ENCODE results near the gene ASIC4. TPM values are rescaled to one million over a fixed set of nuclear protein-coding genes. Genes with fewer than 3 reads are reported as not detected.

ASIC4 gene
- total RNA-seq, 3 donors from 2014 or later (not counting 1 experiment from before 2014, with no cell fraction given): 0.12 to 0.20 TPM; not detected in 1

- TF ChIP-seq CTCF (IDR thresholded peaks at IDR 0.05): no peak
- Mint-ChIP-seq H3K27me3 (ENCODE audit: low read depth in 2 of 2) (peaks cover 32 to 40% of the 10 kb centered on the region in 2 donors), H3K36me3 (no peaks in the 10 kb centered on the region), H3K4me3 (no peak overlapping the region), H3K4me1 (peaks cover 0 to 12% of the 10 kb centered on the region in 2 donors), H3K27ac (no peak overlapping the region), H3K9me3 (no peaks in the 10 kb centered on the region)
- Histone ChIP-seq H3K27me3 (ENCODE audit: control insufficient read depth, insufficient read depth, low read length) (peaks cover 12% of the 10 kb centered on the region), H3K4me1 (ENCODE audit: control insufficient read depth, insufficient read depth, low read length) (no peaks in the 10 kb centered on the region), H3K4me3 (ENCODE audit: low read length) (no peak overlapping the region), H3K27ac (ENCODE audit: low read length) (no peak overlapping the region), H3K9me3 (ENCODE audit: control insufficient read depth, insufficient read depth, low read length) (no peaks in the 10 kb centered on the region), H3K36me3 (ENCODE audit: control insufficient read depth, insufficient read depth, low read length) (no peaks in the 10 kb centered on the region)
- ATAC-seq (no peak), DNase-seq (no peak)
- intact Hi-C loops (cut with micrococcal nuclease): loop anchor here (5.0 kb wide), 2 partner anchors 35 to 55 kb away; partner anchors contain the start of gene GMPPA
- 78% methylated on average over 20 of the region's 20 CpGs for WGBS (ENCODE audit: insufficient coverage)
Observed at GRCh38 chr2:219531639-219532377, 17.5 kb downstream of the ASIC4 start.

DNA sequence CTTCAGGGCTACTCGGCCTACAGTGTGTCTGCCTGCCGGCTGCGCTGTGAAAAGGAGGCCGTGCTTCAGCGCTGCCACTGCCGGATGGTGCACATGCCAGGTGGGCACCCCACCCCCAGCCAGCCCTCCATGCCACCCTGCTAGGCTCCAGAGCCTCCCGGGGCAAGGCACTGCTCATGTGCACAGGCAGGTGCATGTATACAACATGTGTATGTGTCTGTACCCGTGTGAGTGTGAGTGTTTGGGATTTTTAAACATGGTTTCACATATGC is 18.0 kb downstream of the ASIC4 start:
- no peaks in the 10 kb centered on the region for H3K4me1 ChIP-seq (ENCODE audit: control insufficient read depth, insufficient read depth, low read length)
- H3K27me3 ChIP-seq (ENCODE audit: control insufficient read depth, insufficient read depth, low read length): peaks cover 12% of the 10 kb centered on the region
- 90% methylated on average over 8 of the region's 8 CpGs for WGBS (ENCODE audit: insufficient coverage)
- H3K4me3 Mint-ChIP-seq: no peak overlapping the region
- ATAC-seq (no peak), DNase-seq (no peak)
- intact Hi-C loops (cut with micrococcal nuclease): loop anchor here (5.0 kb wide), 2 partner anchors 35 to 55 kb away; partner anchors contain the start of gene GMPPA
- no peaks in the 10 kb centered on the region for H3K36me3 Mint-ChIP-seq
- no peaks in the 10 kb centered on the region for H3K36me3 ChIP-seq (ENCODE audit: control insufficient read depth, insufficient read depth, low read length)
- no peak overlapping the region for H3K27ac ChIP-seq (ENCODE audit: low read length)
- no peak for TF ChIP-seq CTCF (IDR thresholded peaks at IDR 0.05)
- H3K4me3 ChIP-seq (ENCODE audit: low read length): no peak overlapping the region
- H3K9me3 ChIP-seq (ENCODE audit: control insufficient read depth, insufficient read depth, low read length): no peaks in the 10 kb centered on the region
- H3K9me3 Mint-ChIP-seq: no peaks in the 10 kb centered on the region
- peaks cover 27 to 37% of the 10 kb centered on the region in 2 donors for H3K27me3 Mint-ChIP-seq (ENCODE audit: low read depth in 2 of 2)
- peaks cover 0 to 12% of the 10 kb centered on the region in 2 donors for H3K4me1 Mint-ChIP-seq
- no peak overlapping the region for H3K27ac Mint-ChIP-seq

GRCh38 chr2:219533930-219534661 is 19.8 kb downstream of the ASIC4 start:
- H3K4me1 Mint-ChIP-seq: peaks cover 0 to 14% of the 10 kb centered on the region in 2 donors
- WGBS (ENCODE audit: insufficient coverage): 92% methylated on average over 5 of the region's 6 CpGs
- H3K4me1 ChIP-seq (ENCODE audit: control insufficient read depth, insufficient read depth, low read length): no peaks in the 10 kb centered on the region
- H3K4me3 Mint-ChIP-seq: no peak overlapping the region
- no peak for TF ChIP-seq CTCF (IDR thresholded peaks at IDR 0.05)
- peaks cover 10% of the 10 kb centered on the region for H3K27me3 ChIP-seq (ENCODE audit: control insufficient read depth, insufficient read depth, low read length)
- no peak for DNase-seq
- H3K4me3 ChIP-seq (ENCODE audit: low read length): no peak overlapping the region
- ATAC-seq: no peak
- no peaks in the 10 kb centered on the region for H3K9me3 ChIP-seq (ENCODE audit: control insufficient read depth, insufficient read depth, low read length)
- H3K27me3 Mint-ChIP-seq (ENCODE audit: low read depth in 2 of 2): peaks cover 15 to 30% of the 10 kb centered on the region in 2 donors
- H3K36me3 ChIP-seq (ENCODE audit: control insufficient read depth, insufficient read depth, low read length): no peaks in the 10 kb centered on the region
- H3K27ac ChIP-seq (ENCODE audit: low read length): no peak overlapping the region
- no peaks in the 10 kb centered on the region for H3K9me3 Mint-ChIP-seq
- H3K36me3 Mint-ChIP-seq: no peaks in the 10 kb centered on the region
- no peak overlapping the region for H3K27ac Mint-ChIP-seq
- intact Hi-C loops (cut with micrococcal nuclease): loop anchor here (5.0 kb wide), 2 partner anchors 37 to 57 kb away; partner anchors contain the start of gene GMPPA
